Stimulated activated CD4-positive, alpha-beta T cell treated with anti-CD3 and anti-CD28 coated beads, Interleukin-12 subunit alpha, Interleukin-12 subunit beta, amount 100 ng/mL, for 24 hours (primary cell): ENCODE results near the gene RYR1.
"Not testable (repeated sequence)": the region's sequence is repeated elsewhere in the genome, so short reads cannot be mapped to it uniquely, and the experiment has no call there.

ENCODE experiments used
- DNase-seq, 2 experiments: peaks; one replicate each; pipeline ENCODE4 v3.0.0-alpha.2; 2020; ENCODE audit warnings: low read depth in 2 of 2

Gene RYR1

GRCh38 chr19:38561658-38562057 is 128.2 kb downstream of the RYR1 start:
- DNase-seq: no peak

GRCh38 chr19:38562096-38562495 is 128.6 kb downstream of the RYR1 start:
- DNase-seq: no peak

- no peak for DNase-seq
Observed at GRCh38 chr19:38563475-38563874, 130.0 kb downstream of the RYR1 start.

GRCh38 chr19:38564981-38565690 is 131.6 kb downstream of the RYR1 start:
- DNase-seq: peak in 1 of 2 experiments; percentile 10

GRCh38 chr19:38565691-38566105 is 132.2 kb downstream of the RYR1 start:
- DNase-seq: no peak

GRCh38 chr19:38569368-38569983 is 136.0 kb downstream of the RYR1 start:
- no peak for DNase-seq

- DNase-seq: no peak
Observed at GRCh38 chr19:38571682-38572081, 138.2 kb downstream of the RYR1 start.

- no peak for DNase-seq
Observed at GRCh38 chr19:38577826-38578225, 144.3 kb downstream of the RYR1 start.

- DNase-seq: not testable (repeated sequence)
Observed at GRCh38 chr19:38579304-38579703, 145.8 kb downstream of the RYR1 start.

GRCh38 chr19:38580080-38580479 is 146.6 kb downstream of the RYR1 start:
- no peak for DNase-seq

GRCh38 chr19:38583219-38583984 is 149.9 kb downstream of the RYR1 start:
- DNase-seq: no peak

GRCh38 chr19:38583985-38584305 is 150.5 kb downstream of the RYR1 start:
- no peak for DNase-seq

- no peak for DNase-seq
Observed at GRCh38 chr19:38587562-38587961, 154.1 kb downstream of the RYR1 start.

GRCh38 chr19:38588041-38588440 is 154.6 kb downstream of the RYR1 start:
- DNase-seq: no peak

GRCh38 chr19:38592940-38593339 is 159.4 kb downstream of the RYR1 start:
- no peak for DNase-seq

- DNase-seq: peak in 1 of 2 experiments; percentile 40
Observed at GRCh38 chr19:38596057-38596981, 162.8 kb downstream of the RYR1 start.

GRCh38 chr19:38597075-38597474 is 163.6 kb downstream of the RYR1 start:
- DNase-seq: no peak

- no peak for DNase-seq
Observed at GRCh38 chr19:38599722-38600121, 166.2 kb downstream of the RYR1 start.

- not testable (repeated sequence) for DNase-seq
Observed at GRCh38 chr19:38602856-38603255, 169.4 kb downstream of the RYR1 start.

- no peak for DNase-seq
Observed at GRCh38 chr19:38606131-38606530, 172.6 kb downstream of the RYR1 start.

- no peak for DNase-seq
Observed at GRCh38 chr19:38614289-38614688, 180.8 kb downstream of the RYR1 start.
